Cardiac muscle cell (in vitro differentiated cells and primary cell): ENCODE results near the gene CFAP20DC. TPM values are rescaled to one million over a fixed set of nuclear protein-coding genes. Genes with fewer than 3 reads are reported as not detected.
A peak's percentile ranks its signal among the peaks of the same experiment; 100 is the strongest.

ENCODE experiments used
- DNase-seq, 2 donors: peaks; one replicate each; pipeline versions ENCODE4 v3.0.0 to v3.0.0-alpha.2; 2010 to 2017; ENCODE audit warnings: low read depth in 1 of 2, low spot score in 1 of 2
- H3K27ac ChIP-seq: fragments of 200-600 bp; sonication (generic); 2 replicates; pipeline ENCODE4 v1.5.1; 2016
- H3K27me3 ChIP-seq: fragments of 200-600 bp; sonication (generic); 2 replicates; pipeline ENCODE4 v1.6.0; 2016; ENCODE audit warnings: control low read depth
- H3K36me3 ChIP-seq: fragments of 200-600 bp; sonication (generic); 2 replicates; pipeline ENCODE4 v1.5.1; 2016; ENCODE audit warnings: control low read depth
- H3K4me1 ChIP-seq: fragments of 200-600 bp; sonication (generic); 2 replicates; pipeline ENCODE4 v1.8.1; 2017; ENCODE audit warnings: low read depth, mild to moderate bottlenecking, mixed run types
- H3K4me3 ChIP-seq: fragments of 200-600 bp; sonication (generic); 2 replicates; pipeline ENCODE4 v1.5.1; 2016; ENCODE audit warnings: mild to moderate bottlenecking
- H3K9me3 ChIP-seq: fragments of 200-600 bp; sonication (generic); 2 replicates; pipeline ENCODE4 v1.5.1; 2017; ENCODE audit warnings: low read depth, mild to moderate bottlenecking, control low read depth
- polyA plus RNA-seq: library from polyadenylated mRNA; unstranded; fragments of >200 nt; fragmentation: Nextera tagmentation; extraction: Ambion mirVana; gene quantifications from 2 replicates; pipeline ENCODE4 v1.2.1, GENCODE V29; 2016
- total RNA-seq: library from RNA; depleted of rRNA; stranded (reverse); fragments of >200 nt; gene quantifications from 2 replicates; pipeline ENCODE4 v1.2.3, GENCODE V29; 2016
- TF ChIP-seq, protein P1 (sequence below): IDR thresholded peaks from 2 replicates; pipeline ENCODE4 v1.5.1; 2012; ENCODE audit warnings: low read depth, mild to moderate bottlenecking, low read length

Gene CFAP20DC
- total and polyA plus RNA-seq, 2 experiments from 2014 or later = 0.53 to 1.3 TPM

DNA sequence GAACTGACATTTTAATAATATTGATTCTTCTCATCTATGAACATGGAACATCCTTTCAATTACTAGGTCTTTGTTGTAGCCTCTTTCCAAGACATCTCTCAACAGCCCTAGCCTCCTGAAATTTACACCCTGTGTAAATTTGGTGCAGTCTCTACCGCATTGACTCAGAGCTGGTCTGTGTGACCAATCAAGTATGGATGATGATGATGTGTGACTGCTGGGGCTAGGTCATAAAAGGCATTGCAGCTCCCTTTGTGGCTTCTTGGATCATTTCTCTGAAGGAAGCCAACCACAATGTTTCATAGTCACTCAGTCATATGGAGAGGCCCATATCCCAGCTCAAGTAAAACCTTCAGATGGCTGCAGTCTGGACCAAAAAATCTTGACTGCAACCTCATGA is 321.1 kb downstream of the CFAP20DC start:
- no peak for DNase-seq
- Histone ChIP-seq H3K4me3 (no peak overlapping the region), H3K27me3 (no peaks in the 10 kb centered on the region), H3K27ac (no peak overlapping the region), H3K4me1 (peaks cover 20% of the 10 kb centered on the region), H3K36me3 (no peaks in the 10 kb centered on the region), H3K9me3 (no peaks in the 10 kb centered on the region)
- TF ChIP-seq, protein P1, sequence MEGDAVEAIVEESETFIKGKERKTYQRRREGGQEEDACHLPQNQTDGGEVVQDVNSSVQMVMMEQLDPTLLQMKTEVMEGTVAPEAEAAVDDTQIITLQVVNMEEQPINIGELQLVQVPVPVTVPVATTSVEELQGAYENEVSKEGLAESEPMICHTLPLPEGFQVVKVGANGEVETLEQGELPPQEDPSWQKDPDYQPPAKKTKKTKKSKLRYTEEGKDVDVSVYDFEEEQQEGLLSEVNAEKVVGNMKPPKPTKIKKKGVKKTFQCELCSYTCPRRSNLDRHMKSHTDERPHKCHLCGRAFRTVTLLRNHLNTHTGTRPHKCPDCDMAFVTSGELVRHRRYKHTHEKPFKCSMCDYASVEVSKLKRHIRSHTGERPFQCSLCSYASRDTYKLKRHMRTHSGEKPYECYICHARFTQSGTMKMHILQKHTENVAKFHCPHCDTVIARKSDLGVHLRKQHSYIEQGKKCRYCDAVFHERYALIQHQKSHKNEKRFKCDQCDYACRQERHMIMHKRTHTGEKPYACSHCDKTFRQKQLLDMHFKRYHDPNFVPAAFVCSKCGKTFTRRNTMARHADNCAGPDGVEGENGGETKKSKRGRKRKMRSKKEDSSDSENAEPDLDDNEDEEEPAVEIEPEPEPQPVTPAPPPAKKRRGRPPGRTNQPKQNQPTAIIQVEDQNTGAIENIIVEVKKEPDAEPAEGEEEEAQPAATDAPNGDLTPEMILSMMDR = no peak

DNA sequence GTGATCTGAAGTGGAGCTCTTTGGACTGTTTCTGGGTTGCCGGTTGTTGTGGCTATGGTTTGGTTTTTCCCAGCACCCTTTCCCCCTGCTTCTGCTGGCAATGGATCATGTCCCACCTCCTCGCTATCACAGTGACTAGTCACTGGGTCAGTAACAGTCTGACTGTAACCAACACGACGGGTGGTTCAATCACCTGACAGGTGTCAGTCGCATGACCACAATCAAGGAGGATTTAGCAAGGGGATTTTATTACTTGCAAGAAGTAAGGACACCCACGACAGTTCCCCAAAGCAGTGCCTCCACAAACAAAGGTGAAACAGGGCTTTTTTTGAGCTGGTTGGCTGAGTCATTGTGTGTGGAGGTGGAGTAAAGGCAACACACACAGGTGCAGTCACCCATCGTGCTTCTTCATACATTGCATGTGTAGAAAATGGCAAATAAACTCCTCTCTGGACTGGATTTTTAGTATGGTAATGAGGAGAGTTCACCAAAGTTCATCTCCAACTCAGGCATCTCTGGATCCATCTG is 324.4 kb downstream of the CFAP20DC start:
- H3K27ac ChIP-seq = peak overlapping the region; percentile 37
- DNase-seq = no peak
- H3K9me3 ChIP-seq = no peaks in the 10 kb centered on the region
- no peaks in the 10 kb centered on the region for H3K36me3 ChIP-seq
- TF ChIP-seq, protein P1 = no peak
- no peaks in the 10 kb centered on the region for H3K27me3 ChIP-seq
- no peak overlapping the region for H3K4me3 ChIP-seq
- H3K4me1 ChIP-seq = peaks cover 30% of the 10 kb centered on the region

DNA sequence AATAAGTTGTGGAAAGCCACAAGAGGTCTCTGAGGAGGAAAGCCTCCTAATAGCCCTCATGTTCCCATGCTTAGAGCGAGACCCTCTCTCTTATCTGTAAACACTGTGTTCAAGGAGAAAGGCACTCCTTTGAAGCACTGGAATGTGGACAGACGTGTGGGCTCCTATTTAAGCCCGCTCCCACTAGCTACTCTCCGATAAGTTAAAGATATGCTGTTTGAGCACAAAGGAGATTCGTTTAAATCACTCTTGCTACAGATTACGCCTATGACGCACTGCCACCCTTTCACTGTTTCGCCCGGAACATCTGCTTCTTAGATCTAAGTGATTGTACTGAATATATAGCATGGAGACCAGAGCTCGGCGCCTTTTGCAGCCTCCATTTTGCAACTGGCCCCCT is 325.5 kb downstream of the CFAP20DC start:
- TF ChIP-seq, protein P1 = no peak
- Histone ChIP-seq H3K4me3 (no peak overlapping the region), H3K27ac (peak overlapping the region; percentile 37), H3K4me1 (peaks cover 30% of the 10 kb centered on the region), H3K27me3 (no peaks in the 10 kb centered on the region), H3K9me3 (no peaks in the 10 kb centered on the region), H3K36me3 (no peaks in the 10 kb centered on the region)
- peak in 1 of 2 donors; percentile 74 for DNase-seq

DNA sequence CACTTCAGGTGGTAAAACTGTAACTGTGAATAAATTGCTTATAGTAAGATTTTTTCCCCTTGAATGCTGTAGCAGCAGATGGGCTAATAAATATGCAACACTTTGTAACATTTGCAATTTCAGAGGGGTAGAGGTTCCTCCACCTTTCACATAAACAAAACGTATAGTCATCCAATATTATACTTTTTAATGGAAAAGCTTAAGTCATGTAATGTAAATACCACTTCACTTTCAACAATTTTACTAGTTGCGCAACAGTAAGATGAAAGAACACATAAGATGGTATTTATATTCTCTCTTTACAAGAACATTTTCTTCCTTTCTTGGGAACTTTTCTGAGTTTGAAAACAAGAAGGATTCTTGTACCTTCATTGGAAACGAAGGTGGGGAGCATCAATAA is 326.7 kb downstream of the CFAP20DC start:
- Histone ChIP-seq H3K4me1 (peaks cover 30% of the 10 kb centered on the region), H3K4me3 (no peak overlapping the region), H3K36me3 (no peaks in the 10 kb centered on the region), H3K27ac (no peak overlapping the region), H3K9me3 (no peaks in the 10 kb centered on the region), H3K27me3 (no peaks in the 10 kb centered on the region)
- TF ChIP-seq, protein P1 = no peak
- DNase-seq = peak in 1 of 2 donors; percentile 4

DNA sequence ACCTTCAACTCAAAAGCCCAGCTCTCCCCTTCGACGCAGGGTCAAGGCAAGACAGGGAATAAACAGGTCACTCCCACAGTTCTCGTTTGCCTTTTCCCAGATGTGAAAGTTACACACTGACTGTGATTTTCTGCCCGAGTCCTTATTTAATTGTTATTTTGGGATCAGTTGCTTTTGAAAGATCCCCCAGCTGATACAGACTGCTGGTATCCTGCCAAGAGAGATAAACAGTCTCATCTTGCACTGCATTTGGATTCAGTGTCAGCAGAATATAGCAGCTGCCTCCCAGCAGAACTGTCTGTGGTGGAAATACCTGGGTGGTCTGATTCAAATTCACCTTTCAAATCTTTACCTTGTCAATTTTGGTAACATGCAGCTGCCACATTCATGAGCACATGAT is 327.3 kb downstream of the CFAP20DC start:
- no peak for DNase-seq
- Histone ChIP-seq H3K36me3 (no peaks in the 10 kb centered on the region), H3K27me3 (peaks cover 3% of the 10 kb centered on the region), H3K4me3 (no peak overlapping the region), H3K4me1 (peaks cover 30% of the 10 kb centered on the region), H3K27ac (no peak overlapping the region), H3K9me3 (no peaks in the 10 kb centered on the region)
- TF ChIP-seq, protein P1 = no peak
